WTC11 (cell line): Measurements from ENCODE around the gene ZNF213. TPM values are rescaled to one million over a fixed set of nuclear protein-coding genes. Genes with fewer than 3 reads are reported as not detected.

Experiments used
- ATAC-seq: fragments of 200-7000 bp; cut with Tn5 transposase; 2 replicates; pipeline ENCODE4 v1.10.0; 2021; ENCODE audit warnings: mild to moderate bottlenecking, moderate library complexity
- CTCF ChIA-PET: fragments of 300-600 bp; sonication (Branson Sonifier 250); formaldehyde crosslinking; loops from one replicate; lab custom pipeline; 2021; ENCODE audit warnings: antibody characterized with exemption; lab: Charles Lee
- POLR2A ChIA-PET: fragments of 350-600 bp; sonication (Branson Sonifier 250); formaldehyde crosslinking; loops from one replicate; lab custom pipeline; 2021; ENCODE audit warnings: antibody characterized with exemption; lab: Charles Lee
- DNase-seq: peaks from one replicate; pipeline ENCODE4 v3.0.0; 2021; ENCODE audit warnings: low spot score
- H3K27ac Mint-ChIP-seq: 2 replicates; pipeline ENCODE4 v1.8.0; 2021; ENCODE audit warnings: mixed read lengths
- H3K27me3 Mint-ChIP-seq: 2 replicates; pipeline ENCODE4 v1.8.0; 2021; ENCODE audit warnings: low read depth, mild to moderate bottlenecking, moderate library complexity, mixed read lengths
- H3K36me3 Mint-ChIP-seq: 2 replicates; pipeline ENCODE4 v1.8.0; 2021; ENCODE audit warnings: mixed read lengths
- H3K4me1 Mint-ChIP-seq: 2 replicates; pipeline ENCODE4 v1.8.0; 2022; ENCODE audit warnings: mixed read lengths
- H3K4me3 Mint-ChIP-seq: 2 replicates; pipeline ENCODE4 v1.8.0; 2021; ENCODE audit warnings: mild to moderate bottlenecking, moderate library complexity, mixed read lengths
- H3K9me3 Mint-ChIP-seq: 2 replicates; pipeline ENCODE4 v1.8.0; 2021; ENCODE audit warnings: mixed read lengths
- CREB1 ChIP-seq: sonication (generic); formaldehyde crosslinking; IDR thresholded peaks from 2 replicates; pipeline ENCODE4 v1.8.0; 2023; ENCODE audit warnings: mild to moderate bottlenecking, missing genetic modification reagents
- CREM ChIP-seq: sonication (generic); formaldehyde crosslinking; IDR thresholded peaks from 2 replicates; pipeline ENCODE4 v1.8.1; 2022; ENCODE audit warnings: mild to moderate bottlenecking, missing genetic modification reagents, moderate library complexity
- GABPB1 ChIP-seq: sonication (generic); formaldehyde crosslinking; IDR thresholded peaks from 2 replicates; pipeline ENCODE4 v1.8.1; 2023; ENCODE audit warnings: mild to moderate bottlenecking, missing genetic modification reagents
- KAT7 ChIP-seq: sonication (generic); formaldehyde crosslinking; IDR thresholded peaks from 2 replicates; pipeline ENCODE4 v1.8.1; 2023; ENCODE audit warnings: missing genetic modification reagents, mild to moderate bottlenecking, borderline replicate concordance
- OVOL2 ChIP-seq: fragments of 250-450 bp; sonication (Bioruptor Pico); IDR thresholded peaks from 2 replicates; pipeline ENCODE4 v1.9.0; 2021; ENCODE audit warnings: mild to moderate bottlenecking, borderline replicate concordance
- RELA ChIP-seq: sonication (generic); formaldehyde crosslinking; IDR thresholded peaks from 2 replicates; pipeline ENCODE4 v1.8.1; 2022; ENCODE audit warnings: missing genetic modification reagents, mild to moderate bottlenecking, borderline replicate concordance
- SOX15 ChIP-seq: fragments of 250-450 bp; sonication (Bioruptor Pico); IDR thresholded peaks from 2 replicates; pipeline ENCODE4 v1.9.0; 2021; ENCODE audit warnings: mild to moderate bottlenecking
- total RNA-seq: library from RNA; stranded (reverse); gene quantifications from 3 replicates; pipeline ENCODE4 v1.2.3, GENCODE V29; 2021
- TF ChIP-seq, protein P1 (sequence below): sonication (generic); formaldehyde crosslinking; IDR thresholded peaks from 2 replicates; pipeline ENCODE4 v1.8.1; 2023; ENCODE audit warnings: mild to moderate bottlenecking, missing genetic modification reagents, moderate library complexity
- TF ChIP-seq, protein P2 (sequence below): sonication (generic); formaldehyde crosslinking; IDR thresholded peaks from 2 replicates; pipeline ENCODE4 v1.8.0; 2022; ENCODE audit warnings: mild to moderate bottlenecking, missing genetic modification reagents
- TF ChIP-seq, protein P3 (sequence below): sonication (generic); formaldehyde crosslinking; IDR thresholded peaks from 2 replicates; pipeline ENCODE4 v1.8.1; 2022; ENCODE audit warnings: low read depth, missing genetic modification reagents, borderline replicate concordance
- TF ChIP-seq, protein P4 (sequence below): sonication (generic); formaldehyde crosslinking; conservative IDR thresholded peaks from 2 replicates; pipeline ENCODE4 v1.8.1; 2022; ENCODE audit warnings: mild to moderate bottlenecking, missing genetic modification reagents
- TF ChIP-seq, protein P5 (sequence below): fragments of 200-600 bp; IDR thresholded peaks from 2 replicates; pipeline ENCODE4 v1.8.0; 2022; ENCODE audit warnings: antibody characterized with exemption
- TF ChIP-seq, protein P6 (sequence below): sonication (generic); formaldehyde crosslinking; IDR thresholded peaks from 2 replicates; pipeline ENCODE4 v1.8.0; 2022; ENCODE audit warnings: missing genetic modification reagents
- TF ChIP-seq, protein P7 (sequence below): sonication (generic); formaldehyde crosslinking; IDR thresholded peaks from 2 replicates; pipeline ENCODE4 v1.8.0; 2023; ENCODE audit warnings: missing genetic modification reagents, mild to moderate bottlenecking, borderline replicate concordance
- TF ChIP-seq, protein P8 (sequence below): sonication (generic); formaldehyde crosslinking; IDR thresholded peaks from 2 replicates; pipeline ENCODE4 v1.8.1; 2022; ENCODE audit warnings: missing genetic modification reagents, borderline replicate concordance

ZNF213 gene
- total RNA-seq, 1 experiment from 2014 or later, result 11.6 TPM

DNA sequence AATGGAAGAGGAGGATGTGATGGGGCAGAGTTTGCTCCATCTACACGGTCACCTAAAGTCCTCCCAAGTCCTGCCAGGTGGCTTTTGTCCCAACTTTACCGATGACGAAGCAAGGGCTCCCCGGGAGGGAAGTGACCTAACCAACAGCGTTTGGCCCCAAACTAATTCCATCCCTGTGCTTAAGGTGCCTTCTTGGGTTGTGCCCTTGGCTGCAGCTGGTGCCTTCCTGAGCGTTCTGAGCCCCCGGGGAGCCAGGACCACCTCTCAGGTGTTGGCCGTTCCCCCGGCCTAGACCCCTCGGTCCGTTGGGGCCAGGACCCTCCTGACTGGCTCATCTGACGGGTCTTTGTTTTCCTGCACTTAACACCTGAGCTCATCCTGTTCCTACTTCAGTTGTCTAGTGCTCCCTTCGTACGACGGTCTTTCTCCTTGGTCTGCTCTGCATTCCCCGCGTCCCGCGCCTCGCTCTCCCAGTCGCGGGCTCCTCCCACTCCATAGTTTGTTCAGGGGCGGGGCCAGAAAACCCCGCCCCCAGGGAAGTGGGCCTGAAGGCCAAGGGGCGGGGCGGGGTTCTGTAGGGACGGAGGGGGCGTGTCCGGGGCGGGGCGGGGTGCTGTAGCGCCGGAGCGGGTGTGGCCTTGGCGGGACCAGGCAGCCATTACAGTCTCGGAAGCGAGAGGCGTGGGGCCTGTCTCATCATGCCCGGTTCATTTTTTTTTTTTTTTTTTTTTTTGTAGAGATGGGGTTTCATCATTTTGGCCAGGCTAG, 34.9 kb upstream of the ZNF213 start (continued):
- TF ChIP-seq, protein P1, sequence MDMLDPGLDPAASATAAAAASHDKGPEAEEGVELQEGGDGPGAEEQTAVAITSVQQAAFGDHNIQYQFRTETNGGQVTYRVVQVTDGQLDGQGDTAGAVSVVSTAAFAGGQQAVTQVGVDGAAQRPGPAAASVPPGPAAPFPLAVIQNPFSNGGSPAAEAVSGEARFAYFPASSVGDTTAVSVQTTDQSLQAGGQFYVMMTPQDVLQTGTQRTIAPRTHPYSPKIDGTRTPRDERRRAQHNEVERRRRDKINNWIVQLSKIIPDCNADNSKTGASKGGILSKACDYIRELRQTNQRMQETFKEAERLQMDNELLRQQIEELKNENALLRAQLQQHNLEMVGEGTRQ (CRISPR knock-in tag), result no peak
- TF ChIP-seq RELA, result no peak
- no peak for TF ChIP-seq SOX15 (CRISPR knock-in tag)
- no peak for TF ChIP-seq KAT7 (CRISPR knock-in tag)
- TF ChIP-seq GABPB1 (CRISPR knock-in tag), result no peak
- TF ChIP-seq, protein P2, sequence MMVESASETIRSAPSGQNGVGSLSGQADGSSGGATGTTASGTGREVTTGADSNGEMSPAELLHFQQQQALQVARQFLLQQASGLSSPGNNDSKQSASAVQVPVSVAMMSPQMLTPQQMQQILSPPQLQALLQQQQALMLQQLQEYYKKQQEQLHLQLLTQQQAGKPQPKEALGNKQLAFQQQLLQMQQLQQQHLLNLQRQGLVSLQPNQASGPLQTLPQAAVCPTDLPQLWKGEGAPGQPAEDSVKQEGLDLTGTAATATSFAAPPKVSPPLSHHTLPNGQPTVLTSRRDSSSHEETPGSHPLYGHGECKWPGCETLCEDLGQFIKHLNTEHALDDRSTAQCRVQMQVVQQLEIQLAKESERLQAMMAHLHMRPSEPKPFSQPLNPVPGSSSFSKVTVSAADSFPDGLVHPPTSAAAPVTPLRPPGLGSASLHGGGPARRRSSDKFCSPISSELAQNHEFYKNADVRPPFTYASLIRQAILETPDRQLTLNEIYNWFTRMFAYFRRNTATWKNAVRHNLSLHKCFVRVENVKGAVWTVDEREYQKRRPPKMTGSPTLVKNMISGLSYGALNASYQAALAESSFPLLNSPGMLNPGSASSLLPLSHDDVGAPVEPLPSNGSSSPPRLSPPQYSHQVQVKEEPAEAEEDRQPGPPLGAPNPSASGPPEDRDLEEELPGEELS, result peak; percentile 12; the same call in 1 of the 2 replicates
- TF ChIP-seq, protein P3, sequence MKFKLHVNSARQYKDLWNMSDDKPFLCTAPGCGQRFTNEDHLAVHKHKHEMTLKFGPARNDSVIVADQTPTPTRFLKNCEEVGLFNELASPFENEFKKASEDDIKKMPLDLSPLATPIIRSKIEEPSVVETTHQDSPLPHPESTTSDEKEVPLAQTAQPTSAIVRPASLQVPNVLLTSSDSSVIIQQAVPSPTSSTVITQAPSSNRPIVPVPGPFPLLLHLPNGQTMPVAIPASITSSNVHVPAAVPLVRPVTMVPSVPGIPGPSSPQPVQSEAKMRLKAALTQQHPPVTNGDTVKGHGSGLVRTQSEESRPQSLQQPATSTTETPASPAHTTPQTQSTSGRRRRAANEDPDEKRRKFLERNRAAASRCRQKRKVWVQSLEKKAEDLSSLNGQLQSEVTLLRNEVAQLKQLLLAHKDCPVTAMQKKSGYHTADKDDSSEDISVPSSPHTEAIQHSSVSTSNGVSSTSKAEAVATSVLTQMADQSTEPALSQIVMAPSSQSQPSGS (CRISPR knock-in tag), result no peak
- TF ChIP-seq, protein P4, sequence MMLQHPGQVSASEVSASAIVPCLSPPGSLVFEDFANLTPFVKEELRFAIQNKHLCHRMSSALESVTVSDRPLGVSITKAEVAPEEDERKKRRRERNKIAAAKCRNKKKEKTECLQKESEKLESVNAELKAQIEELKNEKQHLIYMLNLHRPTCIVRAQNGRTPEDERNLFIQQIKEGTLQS, result no peak
- no peak; the same call in 1 of the 2 replicates for TF ChIP-seq CREB1 (CRISPR knock-in tag)
- no peak for TF ChIP-seq CREM (CRISPR knock-in tag)
- TF ChIP-seq, all 79 proteins: peak for 8

DNA sequence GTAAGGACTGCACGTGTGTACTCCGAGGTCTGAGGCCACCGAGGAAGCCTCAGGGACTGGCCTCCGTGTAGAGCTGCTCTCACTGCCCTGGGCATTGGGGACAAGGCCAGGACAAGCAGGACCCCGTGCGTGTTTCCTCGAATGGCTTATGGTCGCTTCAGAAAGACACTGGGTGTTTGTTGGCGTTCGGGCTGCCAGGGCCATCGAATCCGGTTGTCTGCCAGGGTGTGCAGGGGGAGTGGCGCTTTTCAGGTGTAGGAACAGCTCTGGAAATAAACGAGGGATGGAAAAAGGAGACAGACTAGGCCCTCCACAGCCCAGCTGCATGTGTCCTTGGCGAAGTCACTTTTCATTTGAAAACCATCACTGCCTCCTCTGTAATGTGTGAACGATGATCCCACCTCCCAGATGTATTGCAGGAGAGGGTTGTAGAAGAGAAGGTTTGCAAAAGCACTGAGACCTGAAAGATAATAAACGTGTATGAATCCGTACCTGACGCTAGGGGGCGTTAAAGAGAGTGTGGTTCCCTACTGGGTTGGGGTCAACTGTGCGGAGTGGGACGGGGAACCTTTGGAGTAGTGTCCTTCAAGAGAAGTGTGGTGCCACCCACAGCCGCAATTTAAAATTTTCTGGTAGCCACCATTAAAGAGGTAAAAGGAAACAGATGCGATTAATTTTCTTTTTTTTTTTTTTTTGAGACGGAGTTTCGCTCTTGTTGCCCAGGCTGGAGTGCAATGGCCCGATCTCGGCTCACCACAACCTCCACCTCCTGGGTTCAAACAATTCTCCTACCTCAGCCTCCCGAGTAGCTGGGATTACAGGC, 33.6 kb upstream of the ZNF213 start:
- Mint-ChIP-seq H3K27ac (peak overlapping the region; percentile 99), H3K4me1 (peaks cover 64% of the 10 kb centered on the region), H3K9me3 (no peaks in the 10 kb centered on the region), H3K4me3 (peak overlapping the region; percentile 61), H3K27me3 (no peaks in the 10 kb centered on the region; the same call in 1 of the 2 replicates), H3K36me3 (peaks cover 9% of the 10 kb centered on the region)
- ChIA-PET CTCF (interaction anchor here (0.7 to 8.5 kb wide), 18 partner anchors 8 to 100 kb away, joined by 3 to 68 read pairs (median 8); partner anchors contain the start of genes TNFRSF12A, ZNF205 and ZNF213), POLR2A (interaction anchor here (1.2 to 3.2 kb wide), 7 partner anchors 16 to 92 kb away, joined by 3 to 14 read pairs (median 5); partner anchors contain the start of genes HCFC1R1, THOC6, TNFRSF12A and ZNF213)
- ATAC-seq (no peak), DNase-seq (peak; percentile 61)
- no peak for TF ChIP-seq OVOL2 (CRISPR knock-in tag)
- TF ChIP-seq, protein P5, sequence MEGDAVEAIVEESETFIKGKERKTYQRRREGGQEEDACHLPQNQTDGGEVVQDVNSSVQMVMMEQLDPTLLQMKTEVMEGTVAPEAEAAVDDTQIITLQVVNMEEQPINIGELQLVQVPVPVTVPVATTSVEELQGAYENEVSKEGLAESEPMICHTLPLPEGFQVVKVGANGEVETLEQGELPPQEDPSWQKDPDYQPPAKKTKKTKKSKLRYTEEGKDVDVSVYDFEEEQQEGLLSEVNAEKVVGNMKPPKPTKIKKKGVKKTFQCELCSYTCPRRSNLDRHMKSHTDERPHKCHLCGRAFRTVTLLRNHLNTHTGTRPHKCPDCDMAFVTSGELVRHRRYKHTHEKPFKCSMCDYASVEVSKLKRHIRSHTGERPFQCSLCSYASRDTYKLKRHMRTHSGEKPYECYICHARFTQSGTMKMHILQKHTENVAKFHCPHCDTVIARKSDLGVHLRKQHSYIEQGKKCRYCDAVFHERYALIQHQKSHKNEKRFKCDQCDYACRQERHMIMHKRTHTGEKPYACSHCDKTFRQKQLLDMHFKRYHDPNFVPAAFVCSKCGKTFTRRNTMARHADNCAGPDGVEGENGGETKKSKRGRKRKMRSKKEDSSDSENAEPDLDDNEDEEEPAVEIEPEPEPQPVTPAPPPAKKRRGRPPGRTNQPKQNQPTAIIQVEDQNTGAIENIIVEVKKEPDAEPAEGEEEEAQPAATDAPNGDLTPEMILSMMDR, result peak; percentile 77
- TF ChIP-seq, protein P6, sequence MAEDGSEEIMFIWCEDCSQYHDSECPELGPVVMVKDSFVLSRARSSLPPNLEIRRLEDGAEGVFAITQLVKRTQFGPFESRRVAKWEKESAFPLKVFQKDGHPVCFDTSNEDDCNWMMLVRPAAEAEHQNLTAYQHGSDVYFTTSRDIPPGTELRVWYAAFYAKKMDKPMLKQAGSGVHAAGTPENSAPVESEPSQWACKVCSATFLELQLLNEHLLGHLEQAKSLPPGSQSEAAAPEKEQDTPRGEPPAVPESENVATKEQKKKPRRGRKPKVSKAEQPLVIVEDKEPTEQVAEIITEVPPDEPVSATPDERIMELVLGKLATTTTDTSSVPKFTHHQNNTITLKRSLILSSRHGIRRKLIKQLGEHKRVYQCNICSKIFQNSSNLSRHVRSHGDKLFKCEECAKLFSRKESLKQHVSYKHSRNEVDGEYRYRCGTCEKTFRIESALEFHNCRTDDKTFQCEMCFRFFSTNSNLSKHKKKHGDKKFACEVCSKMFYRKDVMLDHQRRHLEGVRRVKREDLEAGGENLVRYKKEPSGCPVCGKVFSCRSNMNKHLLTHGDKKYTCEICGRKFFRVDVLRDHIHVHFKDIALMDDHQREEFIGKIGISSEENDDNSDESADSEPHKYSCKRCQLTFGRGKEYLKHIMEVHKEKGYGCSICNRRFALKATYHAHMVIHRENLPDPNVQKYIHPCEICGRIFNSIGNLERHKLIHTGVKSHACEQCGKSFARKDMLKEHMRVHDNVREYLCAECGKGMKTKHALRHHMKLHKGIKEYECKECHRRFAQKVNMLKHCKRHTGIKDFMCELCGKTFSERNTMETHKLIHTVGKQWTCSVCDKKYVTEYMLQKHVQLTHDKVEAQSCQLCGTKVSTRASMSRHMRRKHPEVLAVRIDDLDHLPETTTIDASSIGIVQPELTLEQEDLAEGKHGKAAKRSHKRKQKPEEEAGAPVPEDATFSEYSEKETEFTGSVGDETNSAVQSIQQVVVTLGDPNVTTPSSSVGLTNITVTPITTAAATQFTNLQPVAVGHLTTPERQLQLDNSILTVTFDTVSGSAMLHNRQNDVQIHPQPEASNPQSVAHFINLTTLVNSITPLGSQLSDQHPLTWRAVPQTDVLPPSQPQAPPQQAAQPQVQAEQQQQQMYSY (CRISPR knock-in tag), result no peak
- TF ChIP-seq, protein P7, sequence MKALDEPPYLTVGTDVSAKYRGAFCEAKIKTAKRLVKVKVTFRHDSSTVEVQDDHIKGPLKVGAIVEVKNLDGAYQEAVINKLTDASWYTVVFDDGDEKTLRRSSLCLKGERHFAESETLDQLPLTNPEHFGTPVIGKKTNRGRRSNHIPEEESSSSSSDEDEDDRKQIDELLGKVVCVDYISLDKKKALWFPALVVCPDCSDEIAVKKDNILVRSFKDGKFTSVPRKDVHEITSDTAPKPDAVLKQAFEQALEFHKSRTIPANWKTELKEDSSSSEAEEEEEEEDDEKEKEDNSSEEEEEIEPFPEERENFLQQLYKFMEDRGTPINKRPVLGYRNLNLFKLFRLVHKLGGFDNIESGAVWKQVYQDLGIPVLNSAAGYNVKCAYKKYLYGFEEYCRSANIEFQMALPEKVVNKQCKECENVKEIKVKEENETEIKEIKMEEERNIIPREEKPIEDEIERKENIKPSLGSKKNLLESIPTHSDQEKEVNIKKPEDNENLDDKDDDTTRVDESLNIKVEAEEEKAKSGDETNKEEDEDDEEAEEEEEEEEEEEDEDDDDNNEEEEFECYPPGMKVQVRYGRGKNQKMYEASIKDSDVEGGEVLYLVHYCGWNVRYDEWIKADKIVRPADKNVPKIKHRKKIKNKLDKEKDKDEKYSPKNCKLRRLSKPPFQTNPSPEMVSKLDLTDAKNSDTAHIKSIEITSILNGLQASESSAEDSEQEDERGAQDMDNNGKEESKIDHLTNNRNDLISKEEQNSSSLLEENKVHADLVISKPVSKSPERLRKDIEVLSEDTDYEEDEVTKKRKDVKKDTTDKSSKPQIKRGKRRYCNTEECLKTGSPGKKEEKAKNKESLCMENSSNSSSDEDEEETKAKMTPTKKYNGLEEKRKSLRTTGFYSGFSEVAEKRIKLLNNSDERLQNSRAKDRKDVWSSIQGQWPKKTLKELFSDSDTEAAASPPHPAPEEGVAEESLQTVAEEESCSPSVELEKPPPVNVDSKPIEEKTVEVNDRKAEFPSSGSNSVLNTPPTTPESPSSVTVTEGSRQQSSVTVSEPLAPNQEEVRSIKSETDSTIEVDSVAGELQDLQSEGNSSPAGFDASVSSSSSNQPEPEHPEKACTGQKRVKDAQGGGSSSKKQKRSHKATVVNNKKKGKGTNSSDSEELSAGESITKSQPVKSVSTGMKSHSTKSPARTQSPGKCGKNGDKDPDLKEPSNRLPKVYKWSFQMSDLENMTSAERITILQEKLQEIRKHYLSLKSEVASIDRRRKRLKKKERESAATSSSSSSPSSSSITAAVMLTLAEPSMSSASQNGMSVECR (CRISPR knock-in tag), result 0 out of 2 replicates have a peak, but pooled peaks have one; percentile 16
- TF ChIP-seq, protein P8, sequence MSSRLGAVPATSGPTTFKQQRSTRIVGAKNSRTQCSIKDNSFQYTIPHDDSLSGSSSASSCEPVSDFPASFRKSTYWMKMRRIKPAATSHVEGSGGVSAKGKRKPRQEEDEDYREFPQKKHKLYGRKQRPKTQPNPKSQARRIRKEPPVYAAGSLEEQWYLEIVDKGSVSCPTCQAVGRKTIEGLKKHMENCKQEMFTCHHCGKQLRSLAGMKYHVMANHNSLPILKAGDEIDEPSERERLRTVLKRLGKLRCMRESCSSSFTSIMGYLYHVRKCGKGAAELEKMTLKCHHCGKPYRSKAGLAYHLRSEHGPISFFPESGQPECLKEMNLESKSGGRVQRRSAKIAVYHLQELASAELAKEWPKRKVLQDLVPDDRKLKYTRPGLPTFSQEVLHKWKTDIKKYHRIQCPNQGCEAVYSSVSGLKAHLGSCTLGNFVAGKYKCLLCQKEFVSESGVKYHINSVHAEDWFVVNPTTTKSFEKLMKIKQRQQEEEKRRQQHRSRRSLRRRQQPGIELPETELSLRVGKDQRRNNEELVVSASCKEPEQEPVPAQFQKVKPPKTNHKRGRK (CRISPR knock-in tag), result no peak
